DMS79 treated with DMSO at 0.1 percent for 48 hours (cell line): ENCODE measurements around the gene KDM4F.

Experiments
- DNase-seq: peaks from one replicate; lab custom pipeline; 2025; lab: John Stamatoyannopoulos, UW

KDM4F gene

DNA sequence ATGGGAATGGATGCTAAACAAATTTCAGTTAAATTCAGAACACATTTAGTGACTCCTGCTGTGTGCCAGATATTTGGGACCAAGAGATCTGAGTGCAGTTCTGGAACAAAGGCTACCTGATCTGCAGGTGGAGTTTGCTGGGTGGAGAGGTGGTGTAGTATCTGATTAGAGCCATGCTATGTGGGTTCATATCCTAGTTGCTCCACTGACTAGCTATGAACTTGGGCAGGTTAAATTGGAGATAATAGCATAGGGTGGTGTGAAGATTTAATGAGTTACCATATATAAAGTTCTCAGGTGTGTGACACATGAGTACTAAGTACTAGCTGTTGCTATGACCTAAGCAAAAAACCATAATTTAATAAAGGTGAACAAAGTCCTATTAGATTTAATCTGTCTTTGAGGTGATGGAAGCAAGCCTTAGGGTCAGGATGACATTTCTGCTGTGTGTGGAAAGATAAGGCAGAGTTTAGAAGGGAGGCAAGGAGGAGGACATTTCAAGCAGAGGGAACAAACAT lies 42.5 kb downstream of the KDM4F start:
- DNase-seq, result no peak

DNA sequence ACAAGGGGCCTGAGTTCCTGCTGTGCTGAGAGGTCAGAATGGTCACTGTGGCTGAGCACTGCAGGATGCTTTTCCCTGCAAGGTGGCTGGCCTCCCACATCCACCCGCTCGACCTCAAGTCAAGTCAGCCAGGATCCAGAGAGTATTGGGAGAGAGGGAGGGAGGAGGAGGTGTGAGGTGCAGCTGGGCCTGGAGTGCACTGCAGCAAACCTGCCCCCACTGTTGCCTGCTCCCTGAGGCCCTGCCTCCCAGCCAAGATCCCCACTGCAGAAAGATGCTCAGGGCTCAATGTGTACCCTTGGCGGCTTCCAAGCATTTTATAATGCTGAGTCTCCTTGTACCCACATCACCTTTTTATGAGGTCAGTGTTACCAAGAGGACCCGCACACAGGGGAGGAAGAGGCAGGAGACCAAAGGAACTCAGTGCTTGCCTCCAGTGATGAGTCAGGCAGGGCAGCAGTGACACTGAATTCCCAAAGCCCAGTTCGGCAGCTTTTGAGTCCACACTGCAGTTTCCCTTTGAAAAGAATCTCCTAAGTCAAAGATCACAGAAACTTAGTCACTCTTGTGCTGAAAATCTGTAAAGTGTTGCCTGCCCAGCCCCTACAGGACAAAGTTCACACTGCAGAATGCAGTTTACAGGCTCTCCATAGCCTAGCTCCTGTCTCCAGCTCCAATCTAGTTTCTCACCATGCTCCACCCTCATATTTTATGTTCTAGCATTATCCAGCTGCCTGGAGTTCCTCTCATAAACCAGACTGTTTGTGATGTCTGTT lies 43.5 kb downstream of the KDM4F start:
- no peak for DNase-seq

DNA sequence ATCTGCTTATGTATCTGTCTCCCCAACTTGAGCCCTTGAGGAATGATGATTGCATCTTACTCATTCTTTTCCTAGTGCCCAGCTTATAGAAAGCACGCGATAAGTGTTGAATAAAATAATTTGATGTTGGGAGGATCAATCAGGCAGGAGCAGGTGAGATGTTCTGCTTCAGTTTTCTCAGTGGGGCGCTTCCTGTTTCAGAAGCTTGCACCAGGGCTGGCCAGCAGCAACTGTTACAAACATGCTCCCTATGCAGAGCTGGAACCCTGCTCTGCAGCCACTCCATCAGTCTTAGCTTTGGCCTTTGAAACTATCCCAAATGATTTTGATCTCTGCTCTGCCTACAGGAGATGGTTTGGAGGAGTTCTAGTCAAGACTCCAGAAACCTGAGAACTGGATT lies 44.3 kb downstream of the KDM4F start:
- no peak for DNase-seq

DNA sequence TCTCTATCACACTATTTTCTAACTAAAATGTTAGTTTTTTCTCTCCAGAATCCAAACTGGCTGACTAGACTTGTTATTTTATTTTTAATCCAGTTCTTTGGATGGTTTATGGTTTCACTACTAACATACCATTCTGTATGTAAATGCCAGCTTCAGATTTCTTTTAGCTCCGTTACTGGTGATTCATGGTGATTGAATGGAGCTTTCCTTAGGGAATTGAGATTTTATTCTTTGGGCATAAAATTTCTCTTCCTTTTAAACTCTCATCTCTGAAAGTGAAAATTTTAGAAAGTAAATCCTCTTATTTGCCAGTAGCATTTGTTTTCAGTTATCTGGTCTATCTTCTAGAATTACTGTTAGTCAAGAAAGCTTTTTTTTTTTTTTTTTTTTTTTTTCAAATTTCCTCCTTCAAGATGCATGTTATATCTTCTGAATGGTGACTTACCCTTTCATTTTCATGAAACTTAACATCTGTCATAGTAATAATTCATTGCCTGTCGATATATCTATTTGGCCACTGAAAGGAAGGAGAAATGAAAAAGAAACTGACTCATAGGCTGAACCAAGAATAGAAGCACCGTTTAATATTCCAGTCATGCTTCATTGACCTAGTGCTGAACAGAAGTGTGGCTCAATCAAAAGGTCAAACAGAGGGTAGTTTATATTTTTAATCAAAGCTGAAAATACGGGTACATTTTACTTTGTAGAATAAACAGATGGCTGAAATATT lies 46.8 kb downstream of the KDM4F start:
- peak; percentile 61 for DNase-seq

DNA sequence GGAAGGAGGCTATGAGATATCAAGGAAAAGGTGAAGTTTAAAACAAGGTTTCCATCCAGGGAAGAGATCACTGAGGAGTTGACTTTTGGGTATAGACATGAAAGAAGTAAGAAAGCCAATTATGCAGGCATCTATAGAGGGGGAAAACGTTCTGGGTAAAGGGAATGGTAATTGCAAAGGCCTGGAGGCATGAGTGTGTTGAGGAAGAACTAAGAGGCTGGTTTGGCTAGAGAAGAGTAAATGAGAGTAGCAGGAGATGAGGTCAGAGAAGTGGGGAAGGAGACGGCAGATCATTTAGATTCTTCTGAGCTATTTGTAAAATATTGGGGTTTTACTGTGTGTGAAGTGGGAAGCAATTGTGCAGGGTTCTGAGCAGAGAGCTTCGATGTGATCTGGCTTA lies 48.0 kb downstream of the KDM4F start:
- DNase-seq, result no peak

DNA sequence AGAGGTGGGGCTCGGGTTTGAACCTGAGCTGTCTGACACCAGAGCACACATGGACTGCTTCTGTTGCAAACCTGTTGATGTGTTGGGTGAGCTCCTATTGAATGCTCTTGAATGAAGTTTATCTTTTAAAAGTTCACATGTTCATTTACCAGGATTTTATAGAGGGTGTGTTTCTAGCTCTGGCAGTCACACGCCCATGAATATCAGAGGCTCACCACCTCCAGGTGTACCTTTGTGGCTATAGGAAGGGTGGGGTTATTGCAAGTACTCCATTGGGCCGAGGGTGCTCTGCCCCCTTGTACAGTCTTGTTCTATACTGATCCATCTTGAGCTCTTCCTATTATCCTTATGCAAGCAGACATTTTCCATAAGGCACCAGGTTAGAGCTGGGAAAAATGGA lies 49.6 kb downstream of the KDM4F start:
- DNase-seq, result no peak

DNA sequence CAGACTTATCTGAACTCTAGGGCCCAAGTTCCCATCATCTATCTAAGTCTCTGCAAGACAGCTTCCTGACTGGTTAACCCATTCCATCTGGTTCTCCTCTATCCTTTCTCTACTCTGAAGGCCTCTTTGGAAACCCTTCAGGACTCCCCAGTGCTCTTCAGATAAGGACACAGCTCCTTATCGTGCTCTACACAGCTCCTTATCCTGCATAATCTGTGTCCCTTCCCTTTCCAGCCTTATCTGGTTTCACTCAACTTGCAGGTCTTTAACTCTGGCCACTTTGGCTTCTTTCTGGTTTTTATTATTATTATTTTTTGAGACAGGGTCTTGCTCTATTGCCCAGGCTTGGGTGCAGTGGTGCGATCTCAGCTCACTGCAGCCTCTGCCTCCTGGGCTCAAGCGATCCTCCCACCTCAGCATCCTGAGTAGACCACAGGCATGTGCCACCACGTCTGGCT lies 51.0 kb downstream of the KDM4F start:
- no peak for DNase-seq
